NCI-H2081 (cell line): ENCODE measurements around the gene SLC16A5.

Experiments
- DNase-seq, 2 experiments: peaks; one replicate each; lab custom pipeline; 2025; lab: John Stamatoyannopoulos, UW

SLC16A5 gene

GRCh38 chr17:75087182-75087557 is 584 bp upstream of the SLC16A5 start:
- no peak for DNase-seq

- no peak for DNase-seq
These were observed 987 bp downstream of the SLC16A5 start for GRCh38 chr17:75088465-75089417.

GRCh38 chr17:75090871-75091854 is 3.4 kb downstream of the SLC16A5 start:
- no peak for DNase-seq

- no peak for DNase-seq
These were observed 4.1 kb downstream of the SLC16A5 start for GRCh38 chr17:75091855-75092327.

- no peak for DNase-seq
These were observed 5.9 kb downstream of the SLC16A5 start for GRCh38 chr17:75093548-75094158.

GRCh38 chr17:75094871-75095399 is 7.2 kb downstream of the SLC16A5 start:
- no peak for DNase-seq

GRCh38 chr17:75096082-75096625 is 8.4 kb downstream of the SLC16A5 start:
- no peak for DNase-seq

- no peak for DNase-seq
These were observed 10.1 kb downstream of the SLC16A5 start for GRCh38 chr17:75097865-75098264.

- DNase-seq = no peak
These were observed 11.1 kb downstream of the SLC16A5 start for GRCh38 chr17:75098861-75099260.

- DNase-seq = no peak
These were observed 12.3 kb downstream of the SLC16A5 start for GRCh38 chr17:75099881-75100595.

GRCh38 chr17:75102385-75102821 is 14.6 kb downstream of the SLC16A5 start:
- DNase-seq = peak in 1 of 2 experiments; percentile 17

GRCh38 chr17:75103601-75104554 is 16.1 kb downstream of the SLC16A5 start:
- DNase-seq = no peak

GRCh38 chr17:75105126-75106080 is 17.6 kb downstream of the SLC16A5 start:
- peak; percentile 75 to 88 for DNase-seq

- no peak for DNase-seq
These were observed 20.4 kb downstream of the SLC16A5 start for GRCh38 chr17:75108193-75108592.

- no peak for DNase-seq
These were observed 21.3 kb downstream of the SLC16A5 start for GRCh38 chr17:75109046-75109406.

- peak; percentile 86 to 92 for DNase-seq
These were observed 21.9 kb downstream of the SLC16A5 start, which contains the start of gene ARMC7 for GRCh38 chr17:75109407-75110233. Gene ARMC7, plus strand, starts transcription at chr17:75109969. Its CDS starts 320 bp downstream, at chr17:75110289.

- DNase-seq = no peak
These were observed 22.6 kb downstream of the SLC16A5 start for GRCh38 chr17:75110234-75110937.
